ENCODE measurements around the gene PRELP.
"Not testable (repeated sequence)": the region's sequence is repeated elsewhere in the genome, so short reads cannot be mapped to it uniquely, and the experiment has no call there.

PRELP gene

DNA sequence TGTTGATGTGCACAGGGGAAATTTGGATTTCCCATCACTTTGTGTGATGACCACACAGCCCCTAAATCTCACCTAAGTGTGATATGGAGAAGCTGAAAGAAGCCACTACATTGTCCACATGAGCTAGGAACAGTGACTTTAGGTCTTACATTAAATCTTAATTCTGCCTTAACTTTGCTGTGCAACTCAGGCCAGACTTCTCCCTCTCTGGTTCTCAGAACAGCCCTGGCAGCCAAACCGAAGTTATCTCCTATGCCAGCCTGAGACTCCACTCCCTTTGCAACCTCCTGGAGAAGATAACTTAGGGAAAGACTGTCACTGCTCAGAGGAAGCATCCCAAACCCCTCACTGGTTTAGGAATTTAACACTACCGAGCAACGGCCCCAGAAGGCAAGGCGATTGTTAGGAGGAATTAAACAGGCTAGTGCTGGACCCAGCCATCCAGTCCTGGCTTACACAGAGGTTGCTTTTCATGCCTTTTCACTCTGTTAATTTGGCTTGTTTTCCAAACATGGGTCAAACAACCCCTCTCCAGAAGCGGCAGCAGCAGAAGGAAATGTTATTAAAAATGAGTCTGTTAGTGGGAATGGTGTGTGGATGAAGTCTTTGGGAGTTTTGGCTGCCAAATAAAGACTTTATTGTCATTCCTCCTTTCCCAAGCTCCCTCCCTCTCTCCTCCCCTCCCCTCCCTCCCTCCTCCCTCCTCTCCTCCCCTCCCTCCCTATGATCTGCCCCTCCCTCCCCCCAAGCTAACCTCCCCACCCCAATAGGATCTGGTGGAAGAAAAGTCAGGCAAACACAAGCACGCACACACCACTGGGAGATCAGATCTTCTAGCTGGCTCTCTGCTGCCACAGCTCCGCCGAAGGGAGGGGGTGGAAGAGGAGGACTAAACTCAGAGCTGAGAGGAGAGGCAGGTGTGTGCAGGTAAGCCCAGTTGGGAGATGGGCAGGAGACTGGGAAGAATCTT lies at the start of gene PRELP:
TSS of gene PRELP (plus strand) at position 795 of the 970 bp plus-strand sequence. CDS start 7,379 bp downstream, outside the sequence.
- no peak for DNase-seq (ENCODE audit: low read depth in 2 of 2)

- no peak for DNase-seq (ENCODE audit: low read depth in 2 of 2)
Measured at GRCh38 chr1:203426366-203426765, 49.2 kb upstream of the PRELP start.

GRCh38 chr1:203426870-203427269 lies 48.7 kb upstream of the PRELP start:
- DNase-seq (ENCODE audit: low read depth in 2 of 2) = no peak

- no peak for DNase-seq (ENCODE audit: low read depth in 2 of 2)
Measured at GRCh38 chr1:203427451-203427850, 48.2 kb upstream of the PRELP start.

- no peak for DNase-seq (ENCODE audit: low read depth in 2 of 2)
Measured at GRCh38 chr1:203428981-203429599, 46.5 kb upstream of the PRELP start.

- DNase-seq (ENCODE audit: low read depth in 2 of 2) = no peak
Measured at GRCh38 chr1:203435615-203436014, 40.0 kb upstream of the PRELP start.

DNA sequence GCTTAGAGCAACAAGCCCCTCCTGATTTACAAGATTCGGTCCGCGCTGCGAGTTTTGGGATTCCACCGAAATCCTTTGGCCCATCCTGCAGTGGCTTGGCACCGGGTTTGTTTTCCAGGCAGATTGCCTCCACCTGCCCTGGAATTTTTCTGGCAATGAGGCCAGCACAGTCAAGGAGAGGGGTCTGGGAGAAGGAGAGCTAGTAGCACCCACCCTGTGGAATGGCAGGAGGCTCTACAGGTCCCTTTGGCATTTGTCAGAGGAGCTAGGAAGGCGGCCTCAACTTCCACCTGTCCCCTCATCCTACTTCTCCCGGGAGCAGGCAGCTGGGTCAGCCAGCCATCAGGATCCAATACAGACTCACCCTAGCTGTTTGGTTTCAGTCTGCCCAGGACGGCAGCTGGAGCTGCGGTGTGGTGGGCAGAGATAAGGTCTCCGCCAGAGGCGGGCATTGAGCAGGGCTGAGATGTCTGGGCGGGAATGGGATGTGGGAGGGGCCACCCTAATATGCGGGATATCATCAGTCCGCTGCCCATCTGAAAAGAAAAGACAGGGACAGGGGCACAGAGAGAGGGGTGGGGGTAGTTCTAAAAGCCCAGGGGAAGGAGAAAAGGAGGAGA lies 37.8 kb upstream of the PRELP start:
- no peak for DNase-seq (ENCODE audit: low read depth in 2 of 2)

DNA sequence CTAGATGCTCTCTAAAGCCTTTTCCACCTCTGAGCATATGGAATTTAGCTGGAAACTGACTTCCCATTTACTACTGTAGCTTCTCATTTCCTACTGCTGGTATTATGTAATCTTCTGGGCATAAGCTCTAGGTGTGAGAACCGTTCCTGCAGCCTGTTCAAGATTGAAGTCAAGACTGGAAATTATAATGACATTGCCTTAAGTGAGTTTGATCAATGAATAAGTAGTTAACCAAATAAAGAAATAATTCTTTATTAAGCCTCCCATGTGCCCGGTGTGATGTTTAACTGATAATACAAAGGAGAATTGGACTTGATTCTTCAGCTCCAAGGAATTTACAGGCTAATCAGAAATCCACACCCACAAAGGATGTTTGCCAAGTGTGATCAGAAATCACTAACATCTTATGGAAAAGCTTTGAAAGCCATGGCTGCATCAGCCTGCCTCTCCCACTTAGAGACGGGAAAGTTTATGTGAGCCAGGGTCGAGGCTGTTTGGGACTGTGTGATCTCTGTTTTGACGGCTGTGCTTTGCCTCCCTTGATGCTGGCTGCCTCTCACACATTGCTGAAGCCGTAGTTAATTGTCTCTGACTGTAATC lies 36.4 kb upstream of the PRELP start:
- no peak for DNase-seq (ENCODE audit: low read depth in 2 of 2)

DNA sequence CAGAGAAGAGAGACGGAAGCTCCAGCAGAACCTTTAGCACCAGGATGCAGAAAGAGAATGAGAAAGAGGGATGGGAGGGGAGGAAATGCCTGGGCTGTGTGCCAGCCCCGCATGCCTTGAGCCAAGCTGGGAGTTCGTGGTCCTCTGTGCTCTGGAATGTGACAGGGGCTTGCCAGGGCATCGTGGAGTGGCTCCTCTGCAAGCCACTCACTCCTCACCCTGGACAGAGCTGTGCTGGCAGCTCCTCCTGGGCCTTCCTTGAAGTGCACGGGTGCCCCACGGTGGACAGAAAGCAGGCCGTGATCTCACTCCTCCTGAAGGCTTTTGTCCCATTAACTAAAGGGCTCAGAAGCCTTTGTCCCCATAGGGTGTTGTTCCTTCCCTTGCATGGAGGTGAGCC lies 34.8 kb upstream of the PRELP start:
- no peak for DNase-seq (ENCODE audit: low read depth in 2 of 2)

DNA sequence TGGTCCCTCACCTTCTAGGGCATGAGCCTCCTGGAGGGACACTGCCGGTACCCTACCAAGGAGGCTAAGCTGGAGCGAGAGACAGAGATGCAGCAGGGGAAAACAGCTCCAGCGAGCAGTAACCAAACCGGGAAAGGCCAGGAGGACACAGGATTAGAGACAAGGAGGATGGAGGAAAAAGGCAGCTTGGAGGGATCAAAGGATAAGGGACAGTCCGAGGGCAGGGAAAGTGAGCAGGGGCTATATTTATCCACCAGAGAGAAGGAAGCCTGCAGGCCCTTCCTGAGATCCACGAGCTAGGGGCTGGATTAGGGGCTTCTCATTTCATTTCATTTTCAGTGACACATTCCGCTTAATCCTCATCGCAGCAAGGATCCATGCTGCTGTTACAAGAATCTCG lies 33.8 kb upstream of the PRELP start:
- DNase-seq (ENCODE audit: low read depth in 2 of 2) = no peak

DNA sequence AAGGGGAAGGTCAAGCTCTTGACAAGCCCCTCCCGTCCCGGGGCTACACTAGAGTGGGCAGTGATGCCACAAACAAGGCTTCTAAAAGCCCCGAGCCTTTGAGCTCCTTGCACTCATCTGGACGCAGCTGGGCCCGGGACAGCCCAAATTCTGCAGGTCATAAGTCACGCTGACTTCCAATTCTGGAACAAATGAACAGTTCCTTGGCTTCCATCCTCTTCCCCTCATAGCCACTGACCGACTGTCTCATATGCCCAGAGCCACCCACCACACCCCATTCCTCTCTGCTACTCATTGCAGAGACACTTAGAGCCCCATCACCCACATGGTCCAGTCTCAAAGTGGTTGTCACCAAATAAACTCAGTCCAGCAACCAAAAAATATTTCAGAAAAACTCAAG lies 32.8 kb upstream of the PRELP start:
- no peak for DNase-seq (ENCODE audit: low read depth in 2 of 2)

- no peak for DNase-seq (ENCODE audit: low read depth in 2 of 2)
Measured at GRCh38 chr1:203443296-203443695, 32.3 kb upstream of the PRELP start.

DNA sequence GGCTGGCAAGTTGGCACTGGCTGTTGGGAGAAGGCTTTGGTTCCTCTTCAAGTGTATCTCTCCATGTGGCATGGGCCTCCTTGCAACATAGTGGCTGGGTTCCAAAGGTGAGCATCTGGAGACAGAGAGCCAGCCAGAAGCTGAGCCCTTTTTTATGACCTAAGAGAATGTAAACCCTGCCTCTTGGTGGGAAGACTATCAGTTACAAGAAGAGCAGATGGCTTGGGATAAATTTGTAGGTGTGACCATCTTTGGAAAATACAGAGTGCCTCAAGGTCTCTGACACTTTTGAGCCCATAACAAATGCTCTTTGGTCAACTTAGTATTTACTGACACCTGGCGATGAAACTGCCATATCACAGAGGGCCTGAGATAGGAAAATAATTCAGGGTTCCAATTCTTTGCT lies 31.4 kb upstream of the PRELP start:
- no peak for DNase-seq (ENCODE audit: low read depth in 2 of 2)

GRCh38 chr1:203447151-203447550 lies 28.5 kb upstream of the PRELP start:
- no peak for DNase-seq (ENCODE audit: low read depth in 2 of 2)

- DNase-seq (ENCODE audit: low read depth in 2 of 2) = not testable (repeated sequence)
Measured at GRCh38 chr1:203447598-203447997, 28.0 kb upstream of the PRELP start.

DNA sequence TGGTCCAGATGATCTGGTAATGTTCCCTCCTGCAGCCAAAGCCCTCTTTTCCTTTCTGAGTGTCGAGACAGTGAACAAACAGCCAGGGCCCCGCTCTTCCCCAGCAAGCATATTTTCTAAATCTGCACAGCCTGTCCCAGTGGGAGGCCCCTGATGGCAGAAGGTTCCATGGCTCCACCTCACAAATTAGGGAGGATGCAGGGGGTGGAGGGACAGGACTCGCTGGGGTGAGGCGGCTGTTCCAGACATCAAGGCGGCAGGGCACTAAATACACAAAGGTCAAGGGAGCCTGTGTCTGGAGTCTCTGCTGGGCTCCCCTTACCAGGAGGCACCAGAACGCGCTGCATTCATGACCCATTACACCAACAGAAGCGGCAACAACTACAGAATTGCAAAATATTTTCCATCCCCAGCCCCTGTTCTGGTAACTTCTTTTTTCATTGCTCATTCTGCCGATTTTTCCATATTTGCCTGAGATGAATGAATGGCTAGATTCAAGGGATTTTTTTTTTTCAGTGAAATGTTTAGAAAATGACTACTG lies 27.0 kb upstream of the PRELP start:
- DNase-seq (ENCODE audit: low read depth in 2 of 2) = no peak

- no peak for DNase-seq (ENCODE audit: low read depth in 2 of 2)
Measured at GRCh38 chr1:203450001-203450400, 25.6 kb upstream of the PRELP start.

DNA sequence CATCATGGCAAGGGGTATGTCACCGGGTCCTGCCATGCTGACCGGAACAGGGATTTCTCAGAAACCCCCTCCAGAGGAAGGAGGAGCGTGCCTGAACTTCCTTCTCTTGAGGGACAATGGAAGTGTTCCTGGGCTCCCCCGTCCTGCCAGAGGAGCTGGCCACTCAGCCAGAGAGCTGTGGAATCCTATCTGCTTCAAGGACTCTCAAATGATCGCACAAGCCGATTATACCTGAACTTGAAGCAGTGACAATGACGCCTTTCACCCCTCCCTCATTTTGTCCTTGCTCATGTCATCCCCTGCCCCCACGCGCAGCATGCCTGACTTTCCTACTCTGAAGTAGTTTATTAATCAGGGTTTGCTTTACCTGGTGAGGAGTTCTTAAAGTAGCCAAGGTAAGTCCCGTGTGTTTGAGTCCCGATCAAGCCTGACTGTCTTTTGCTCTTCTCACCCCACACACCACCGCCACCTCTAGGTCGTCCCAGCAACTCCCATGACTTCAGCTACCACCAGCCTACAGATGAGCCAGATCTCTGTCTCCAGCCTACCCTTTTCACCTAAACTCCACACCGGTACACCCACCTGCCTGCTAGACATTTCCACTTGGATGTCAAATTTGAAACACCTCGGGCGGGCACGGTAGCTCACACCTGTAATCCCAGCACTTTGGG lies 25.0 kb upstream of the PRELP start:
- no peak for DNase-seq (ENCODE audit: low read depth in 2 of 2)

- DNase-seq (ENCODE audit: low read depth in 2 of 2) = no peak
Measured at GRCh38 chr1:203451836-203452784, 23.5 kb upstream of the PRELP start.

GRCh38 chr1:203453016-203453415 lies 22.6 kb upstream of the PRELP start:
- no peak for DNase-seq (ENCODE audit: low read depth in 2 of 2)

Measured in stimulated activated CD4-positive, alpha-beta T cell treated with anti-CD3 and anti-CD28 coated beads, Interleukin-1b, Interleukin-23, amount 100 ng/mL, for 4 hours (primary cell).